HepG2 (cell line): ENCODE data around the gene NOP9. TPM values are rescaled to one million over a fixed set of nuclear protein-coding genes. Genes with fewer than 3 reads are reported as not detected.
A peak's percentile ranks its signal among the peaks of the same experiment; 100 is the strongest.

ENCODE experiments used
- ATAC-seq: fragments of 200-7000 bp; cut with Tn5 transposase; 3 replicates; pipeline ENCODE4 v1.9.1; 2020; ENCODE audit warnings: mild to moderate bottlenecking, moderate library complexity
- BruUV-seq: library from RNA; stranded (reverse); fragments of 400-500 nt; replicated peaks from 2 replicates; lab custom pipeline; 2021; lab: Mats Ljungman, UMichigan
- CTCF ChIA-PET: fragments of 300-600 bp; formaldehyde crosslinking; extraction: SDS; loops from one replicate; lab custom pipeline; 2021; ENCODE audit warnings: low total read pairs, inconsistent platforms, low intra/inter-chr PET ratio; lab: Yijun Ruan, JAX
- POLR2A ChIA-PET: fragments of 350-600 bp; sonication (Branson Sonifier 250); formaldehyde crosslinking; loops from one replicate; lab custom pipeline; 2020; ENCODE audit warnings: antibody characterized with exemption, inconsistent platforms; lab: Yijun Ruan, JAX
- DNase-seq: peaks from one replicate; pipeline ENCODE4 v3.0.0-alpha.2; 2015; ENCODE audit warnings: low spot score
- FAIRE-seq: peaks from 3 replicates; lab custom pipeline; 2011; peaks lifted over from hg19 to GRCh38; lab: Jason Lieb, UNC
- H2AFZ ChIP-seq: one replicate; pipeline ENCODE4 v1.6.1; 2011; ENCODE audit warnings: low read length, inconsistent platforms
- H3K27ac ChIP-seq: fragments of 300-600 bp; 3 replicates; pipeline ENCODE4 v1.8.0; 2011; ENCODE audit warnings: mixed run types, mild to moderate bottlenecking, mixed read lengths, low read length, inconsistent platforms; ENCODE audit not compliant: insufficient read depth; ENCODE audit errors: extremely low read length
- H3K27me3 ChIP-seq, 2 experiments: fragments of 200-600 bp in 1 of 2; 2 replicates in 1 of 2; 3 replicates in 1 of 2; pipeline versions ENCODE4 v1.6.0 to v1.8.0; 2011; ENCODE audit warnings: low read length in 2 of 2, mild to moderate bottlenecking in 2 of 2, moderate library complexity in 2 of 2, inconsistent platforms in 1 of 2; ENCODE audit not compliant: insufficient read depth in 2 of 2, control insufficient read depth in 1 of 2
- H3K36me3 ChIP-seq, 2 experiments: fragments of 200-600 bp in 1 of 2; replicated peaks in 1 of 2; 2 replicates in 1 of 2; 3 replicates in 1 of 2; pipeline versions ENCODE4 v1.5.1 to v1.8.0; 2011; ENCODE audit warnings: low read length in 2 of 2, inconsistent platforms in 1 of 2; ENCODE audit not compliant: insufficient read depth in 2 of 2, control insufficient read depth in 1 of 2
- H3K4me1 ChIP-seq: 2 replicates; pipeline ENCODE4 v1.5.1; 2012; ENCODE audit warnings: low read length, inconsistent platforms; ENCODE audit not compliant: insufficient read depth
- H3K4me2 ChIP-seq: 2 replicates; pipeline ENCODE4 v1.6.0; 2011; ENCODE audit warnings: low read depth, low read length, inconsistent platforms
- H3K4me3 ChIP-seq, 3 experiments: fragments of 200-600 bp in 1 of 3; sonication (generic), shearing (Covaris generic) in 1 of 3; replicated peaks in 1 of 3; 2 replicates each; pipeline ENCODE4 v1.5.1; 2011 to 2016; ENCODE audit warnings: low read length in 3 of 3, inconsistent platforms in 2 of 3, low read depth in 2 of 3, mild to moderate bottlenecking in 2 of 3, control low read depth in 1 of 3, mixed read lengths in 1 of 3; ENCODE audit not compliant: insufficient read depth in 1 of 3
- H3K79me2 ChIP-seq: one replicate; pipeline ENCODE4 v1.6.1; 2011; ENCODE audit warnings: low read length, inconsistent platforms; ENCODE audit not compliant: insufficient read depth
- H3K9ac ChIP-seq: 2 replicates; pipeline ENCODE4 v1.6.0; 2011; ENCODE audit warnings: mild to moderate bottlenecking, low read depth, low read length, inconsistent platforms; ENCODE audit not compliant: insufficient read depth
- H3K9me3 ChIP-seq: 2 replicates; pipeline ENCODE4 v1.5.1; 2012; ENCODE audit warnings: mild to moderate bottlenecking, low read length
- H4K20me1 ChIP-seq: 2 replicates; pipeline ENCODE4 v1.6.0; 2011; ENCODE audit warnings: inconsistent platforms, mild to moderate bottlenecking, low read length, moderate library complexity; ENCODE audit not compliant: insufficient read depth
- DNMT1 ChIP-seq: sonication (generic); formaldehyde crosslinking; IDR thresholded peaks from 2 replicates; pipeline ENCODE4 v1.5.1; 2020; ENCODE audit warnings: mild to moderate bottlenecking, missing genetic modification reagents
- EED ChIP-seq: sonication (generic); formaldehyde crosslinking; IDR thresholded peaks from 2 replicates; pipeline ENCODE4 v1.5.0; 2020; ENCODE audit warnings: mild to moderate bottlenecking, missing genetic modification reagents
- NRL ChIP-seq: sonication (generic); formaldehyde crosslinking; IDR thresholded peaks from 2 replicates; pipeline ENCODE4 v1.5.0; 2020; ENCODE audit warnings: missing genetic modification reagents, mild to moderate bottlenecking, moderate library complexity, borderline replicate concordance
- PREB ChIP-seq: sonication (generic); formaldehyde crosslinking; IDR thresholded peaks from 2 replicates; pipeline ENCODE4 v1.4.0; 2020; ENCODE audit warnings: missing genetic modification reagents
- RBM22 ChIP-seq: fragments of 200-400 bp; formaldehyde crosslinking; optimal IDR thresholded peaks from 2 replicates; pipeline ENCODE3; 2017; ENCODE audit warnings: mild to moderate bottlenecking, low read length, moderate library complexity
- SMARCE1 ChIP-seq: fragments of 450-650 bp; IDR thresholded peaks from 2 replicates; pipeline ENCODE4 v1.6.1; 2017; ENCODE audit warnings: borderline replicate concordance
- TFE3 ChIP-seq: IDR thresholded peaks from 2 replicates; pipeline ENCODE4 v1.6.1; 2016
- ZNF230 ChIP-seq: sonication (generic); formaldehyde crosslinking; IDR thresholded peaks from 2 replicates; pipeline ENCODE4 v1.4.0; 2020; ENCODE audit warnings: mild to moderate bottlenecking, missing genetic modification reagents
- ZNF34 ChIP-seq: sonication (generic); formaldehyde crosslinking; IDR thresholded peaks from 2 replicates; pipeline ENCODE4 v1.4.0; 2020; ENCODE audit warnings: mild to moderate bottlenecking, missing genetic modification reagents, borderline replicate concordance
- ZNF431 ChIP-seq: sonication (generic); formaldehyde crosslinking; IDR thresholded peaks from 2 replicates; pipeline ENCODE4 v1.9.0; 2022; ENCODE audit warnings: missing genetic modification reagents, low read depth, mild to moderate bottlenecking, borderline replicate concordance
- ZNF687 ChIP-seq: sonication (generic); formaldehyde crosslinking; IDR thresholded peaks from 2 replicates; pipeline ENCODE4 v1.5.1; 2020; ENCODE audit warnings: mild to moderate bottlenecking, missing genetic modification reagents, moderate library complexity
- ZNF883 ChIP-seq: sonication (generic); formaldehyde crosslinking; IDR thresholded peaks from 2 replicates; pipeline ENCODE4 v1.5.1; 2020; ENCODE audit warnings: mild to moderate bottlenecking, missing genetic modification reagents; ENCODE audit errors: not compliant biosample characterization
- WGBS: methylation state at CpG from one replicate; pipeline ENCODE4 v1.1.6; 2017; ENCODE audit warnings: low lambda C conversion rate; 5-methylcytosine and 5-hydroxymethylcytosine counted together
- in situ Hi-C: cut with HindIII; loops from 2 replicates; pipeline ENCODE4 v1.10.0; 2017; ENCODE audit warnings: low pct_unique_long_range_greater_than_20kb; ENCODE audit not compliant: extremely low pct_ligation_motif_present
- intact Hi-C: fragments of 100-400 bp; cut with micrococcal nuclease; formaldehyde crosslinking; loops from one replicate; pipeline ENCODE4 v1.10.0; 2022; ENCODE audit not compliant: unreplicated experiment
- polyA plus RNA-seq, 8 experiments: library from polyadenylated mRNA; depleted of rRNA in 3 of 8; stranded (reverse) in 7 of 8; unstranded in 1 of 8; fragments of >200 nt; fragmentation: Illumina TruSeq in 4 of 8; extraction: Trizol in 4 of 8; gene quantifications; 2 replicates each; pipeline versions ENCODE4 v1.2.1 to v1.2.3, GENCODE V29; 2011 to 2016; ENCODE audit warnings: low read depth in 4 of 8, missing spikeins in 1 of 8, mixed read lengths in 1 of 8; ENCODE audit not compliant: insufficient read depth in 1 of 8
- total RNA-seq, 5 experiments: library from RNA; depleted of rRNA; stranded (reverse); fragments of >200 nt; fragmentation: Illumina TruSeq; extraction: Trizol; gene quantifications; 2 replicates each; pipeline ENCODE4 v1.2.3, GENCODE V29; 2016; ENCODE audit warnings: low read depth in 1 of 5

The NOP9 gene
- total and polyA plus RNA-seq, 2 of the 13 experiments (the other 11 are each of a cell fraction or from before 2014, with no cell fraction given) = 24.5 to 61.6 TPM

GRCh38 chr14:24282736-24283135 lies 16.9 kb upstream of the NOP9 start (continued):
- TF ChIP-seq ZNF687 (CRISPR knock-in tag) (0 out of 2 replicates have a peak, but pooled peaks have one; percentile 12), ZNF431 (CRISPR knock-in tag) (no peak), RBM22 (peak; percentile 26), ZNF34 (CRISPR knock-in tag) (no peak), SMARCE1 (no peak), NRL (CRISPR knock-in tag) (0 out of 2 replicates have a peak, but pooled peaks have one; percentile 63), ZNF883 (CRISPR knock-in tag) (peak; percentile 44)

- Histone ChIP-seq H3K4me2 (no peak overlapping the region), H3K27ac (no peak overlapping the region), H3K4me3 (no peak overlapping the region), H2AFZ (no peak overlapping the region), H3K36me3 (no peaks in the 10 kb centered on the region), H3K9me3 (no peaks in the 10 kb centered on the region), H3K27me3 (no peaks in the 10 kb centered on the region), H4K20me1 (no peaks in the 10 kb centered on the region), H3K4me1 (no peaks in the 10 kb centered on the region), H3K9ac (no peak overlapping the region), H3K79me2 (no peaks in the 10 kb centered on the region)
- ATAC-seq = peak; percentile 6
- intact Hi-C loops = no loop called here
- in situ Hi-C loops = no loop called here
- 87% methylated on average over 5 of the region's 5 CpGs for WGBS
- BruUV-seq = no TSS peak
- ChIA-PET POLR2A (interaction anchor here (1.1 to 2.4 kb wide), 5 partner anchors 10 to 41 kb away, joined by 3 to 23 read pairs (median 6); partner anchors contain the start of genes CIDEB, DHRS1, NOP9 and RABGGTA), CTCF (no interaction called here)
- DNase-seq = no peak
- FAIRE-seq = no peak
- TF ChIP-seq PREB (0 out of 2 replicates have a peak, but pooled peaks have one; percentile 14), ZNF230 (no peak), EED (CRISPR knock-in tag) (no peak), TFE3 (CRISPR knock-in tag) (no peak), DNMT1 (0 out of 2 replicates have a peak, but pooled peaks have one; percentile 3)
Observed at GRCh38 chr14:24283796-24284460, 15.7 kb upstream of the NOP9 start.
